Activated CD8-positive, alpha-beta memory T cell treated with anti-CD3 and anti-CD28 coated beads, Interleukin-2, amount 50 U/mL, for 1 hour (primary cell): ENCODE results near the gene RGS11.
"Not testable (repeated sequence)": the region's sequence is repeated elsewhere in the genome, so short reads cannot be mapped to it uniquely, and the experiment has no call there.

Source experiments
- DNase-seq: peaks from one replicate; pipeline ENCODE4 v3.0.0-alpha.2; 2020; ENCODE audit errors: extremely low read depth

The RGS11 gene

GRCh38 chr16:280552-280951 is 4.8 kb upstream of the RGS11 start, which contains the start of gene ARHGDIG:
TSS of gene ARHGDIG (plus strand) at chr16:280591. CDS start at chr16:280681, 90 bp downstream.
- DNase-seq: no peak

GRCh38 chr16:280005-280460 is 4.3 kb upstream of the RGS11 start:
- DNase-seq: no peak

GRCh38 chr16:279531-279930 is 3.8 kb upstream of the RGS11 start:
- no peak for DNase-seq

GRCh38 chr16:278863-279366 is 3.2 kb upstream of the RGS11 start:
- no peak for DNase-seq

DNA sequence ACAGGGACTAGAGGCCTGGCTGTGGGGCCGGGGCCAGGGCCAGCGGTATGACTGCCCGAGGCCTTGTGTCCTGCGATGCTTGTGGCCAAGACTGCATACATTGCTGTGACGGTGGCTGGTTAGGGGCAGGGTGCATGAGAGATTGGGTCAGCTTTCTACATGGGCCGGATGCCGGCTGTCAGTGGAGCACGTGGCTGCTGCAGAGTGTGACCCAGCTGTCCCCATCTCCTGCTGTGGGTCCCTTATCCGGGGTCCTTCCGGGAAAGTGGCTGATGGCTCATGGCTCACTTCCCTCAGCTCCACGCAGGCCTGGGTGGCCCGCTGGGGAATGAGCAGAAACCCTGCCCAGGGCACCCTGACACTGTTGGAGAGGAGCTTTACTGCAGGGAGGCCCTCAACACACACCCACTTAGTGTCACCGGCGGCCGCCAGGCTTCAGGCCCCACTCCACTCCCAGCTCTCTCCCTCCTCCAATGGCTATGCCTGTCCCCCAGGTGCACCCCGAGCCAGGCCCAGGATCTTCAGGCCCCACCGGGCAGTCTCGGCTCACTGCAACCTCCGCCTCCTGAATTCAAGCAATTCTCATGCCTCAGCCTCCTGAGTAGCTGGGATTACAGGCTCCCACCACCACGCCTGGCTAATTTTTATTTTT is 808 bp upstream of the RGS11 start:
- DNase-seq: no peak

GRCh38 chr16:275041-275641 is 603 bp downstream of the RGS11 start:
- DNase-seq: no peak

- DNase-seq: no peak
Observed at GRCh38 chr16:273547-274421, 2.0 kb downstream of the RGS11 start.

GRCh38 chr16:272633-273546 is 2.9 kb downstream of the RGS11 start:
- no peak for DNase-seq

GRCh38 chr16:270381-271255 is 5.1 kb downstream of the RGS11 start:
- DNase-seq: no peak

GRCh38 chr16:269061-269796 is 6.5 kb downstream of the RGS11 start:
- no peak for DNase-seq

- no peak for DNase-seq
Observed at GRCh38 chr16:268141-269053, 7.3 kb downstream of the RGS11 start.

DNA sequence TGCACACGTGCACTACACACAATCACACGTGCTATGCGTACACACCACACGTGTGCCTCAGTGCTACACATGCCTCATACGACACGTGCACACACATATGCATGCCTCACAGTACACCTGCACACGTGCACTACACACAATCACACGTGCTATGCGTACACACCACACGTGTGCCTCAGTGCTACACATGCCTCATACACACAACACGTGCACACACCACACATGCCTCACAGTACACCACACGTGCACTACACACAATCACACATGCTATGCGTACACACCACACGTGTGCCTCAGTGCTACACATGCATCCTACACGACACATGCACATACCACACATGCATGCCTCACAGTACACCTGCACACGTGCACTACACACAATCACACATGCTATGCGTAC is 8.2 kb downstream of the RGS11 start:
- DNase-seq: not testable (repeated sequence)

DNA sequence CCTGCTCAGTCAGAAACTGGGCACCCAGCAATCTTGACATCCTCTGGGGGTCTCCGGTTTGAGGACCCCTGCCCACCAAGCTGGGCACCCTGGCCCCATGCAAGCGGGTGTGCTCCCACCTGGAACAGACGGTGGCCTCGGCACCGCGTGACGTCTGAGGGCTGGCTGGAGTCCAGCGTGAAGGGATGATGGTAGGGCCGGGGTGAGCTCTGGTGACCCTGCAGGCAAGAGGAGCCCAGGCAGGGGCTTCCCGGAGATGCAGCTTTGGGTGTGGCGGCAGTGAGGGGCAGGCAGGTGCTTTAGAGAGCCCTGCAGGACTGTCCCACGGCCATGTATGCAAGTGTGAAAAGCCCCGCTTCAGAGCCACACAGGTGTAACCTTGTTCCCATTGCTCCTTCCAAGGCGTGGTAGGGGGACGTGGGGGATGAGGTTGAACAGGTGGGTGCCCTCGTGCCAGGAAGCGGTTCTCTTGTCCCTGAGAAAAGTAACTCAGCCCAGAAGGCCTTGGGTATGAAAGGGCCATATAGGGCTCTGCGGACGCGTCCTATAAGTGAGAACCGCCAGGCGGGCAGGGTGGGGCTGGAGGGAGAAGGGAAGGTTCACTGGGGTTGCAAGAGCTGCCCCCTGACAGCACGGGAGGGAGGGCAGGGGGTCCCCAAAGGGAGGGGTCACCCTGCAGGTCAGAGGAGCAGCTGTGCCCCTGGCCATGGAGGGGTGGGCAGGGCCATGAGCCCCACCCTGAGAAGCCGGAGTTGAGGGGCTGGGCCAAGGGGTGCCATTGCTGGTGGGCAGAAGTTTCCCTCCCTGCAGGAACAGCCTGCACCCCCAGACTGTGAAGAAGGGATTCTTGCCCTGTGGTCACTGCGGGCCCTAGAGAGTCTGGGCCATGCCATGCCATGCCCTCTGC is 9.2 kb downstream of the RGS11 start:
- no peak for DNase-seq

GRCh38 chr16:265711-266110 is 10.0 kb downstream of the RGS11 start:
- no peak for DNase-seq

DNA sequence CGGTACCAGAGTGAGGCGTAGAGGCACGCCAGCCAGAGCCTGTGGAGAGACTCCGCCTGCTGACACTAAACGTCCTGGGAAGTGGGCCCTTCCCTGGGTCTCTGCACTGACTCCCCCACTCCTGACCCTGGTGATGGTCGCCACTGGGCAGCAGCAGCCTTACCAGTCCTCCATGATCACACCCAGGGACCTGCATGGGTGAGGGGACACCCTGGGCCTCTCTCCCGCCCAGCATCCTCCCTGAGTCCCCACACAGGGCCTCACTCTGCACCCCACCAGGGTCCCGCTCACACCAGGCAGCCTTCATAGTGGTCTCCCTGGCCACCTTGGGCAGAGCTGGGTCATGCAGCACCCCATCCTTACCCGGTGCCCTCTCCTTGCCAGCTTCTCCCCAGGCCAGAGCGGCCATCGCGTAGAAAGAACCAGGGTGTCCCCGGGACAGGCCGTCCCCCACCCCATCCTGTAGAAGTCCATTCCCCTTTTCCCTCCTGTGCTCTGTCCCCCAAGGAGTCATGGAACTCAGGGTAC is 10.7 kb downstream of the RGS11 start:
- DNase-seq: no peak

- no peak for DNase-seq
Observed at GRCh38 chr16:264440-264951, 11.2 kb downstream of the RGS11 start.

- DNase-seq: no peak
Observed at GRCh38 chr16:263944-264343, 11.8 kb downstream of the RGS11 start.
